ENCODE results near the gene MYCL.
A peak's percentile ranks its signal among the peaks of the same experiment; 100 is the strongest.

MYCL gene

GRCh38 chr1:39852214-39852791, 49.4 kb downstream of the MYCL start:
- DNase-seq, result no peak

- no peak for DNase-seq
Measured at GRCh38 chr1:39850606-39851216, 51.0 kb downstream of the MYCL start.

DNA sequence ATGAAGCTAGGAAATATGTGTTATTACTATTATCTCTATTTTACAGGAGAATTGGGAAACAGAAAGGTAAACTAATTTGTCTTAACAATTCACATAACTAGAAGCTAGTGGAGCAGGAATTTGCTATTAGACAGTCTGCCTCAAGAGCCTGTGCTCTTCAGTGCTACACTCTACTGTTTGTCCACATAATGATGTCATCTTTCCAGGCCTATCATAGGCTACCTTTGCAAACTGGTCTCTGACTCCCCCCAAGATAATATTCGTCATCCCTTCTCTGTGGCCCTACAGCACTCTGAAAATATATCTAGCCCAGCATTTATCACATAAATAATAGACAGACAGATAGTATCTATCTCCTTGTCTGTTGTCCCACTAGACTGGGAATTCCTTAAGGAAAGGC, 52.5 kb downstream of the MYCL start:
- DNase-seq, result no peak

DNA sequence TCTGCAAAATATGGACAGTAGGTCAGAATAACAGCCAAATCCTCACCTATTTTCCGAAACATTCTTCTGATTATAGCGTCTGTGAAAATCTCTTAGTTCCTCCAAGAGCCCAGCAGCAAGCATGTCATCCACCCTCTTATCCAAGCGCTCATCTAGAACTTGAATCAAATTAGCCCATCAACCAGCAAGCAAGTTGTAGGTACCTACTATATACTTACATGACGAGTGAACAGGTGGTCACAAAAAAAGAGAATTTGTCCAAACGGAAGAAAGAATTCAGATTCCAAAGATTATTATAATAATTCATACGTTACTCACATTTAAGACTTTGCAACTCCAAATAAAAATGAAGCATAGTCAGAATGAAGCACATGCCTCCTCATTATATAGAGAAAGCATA, 53.8 kb downstream of the MYCL start:
- no peak for DNase-seq

DNA sequence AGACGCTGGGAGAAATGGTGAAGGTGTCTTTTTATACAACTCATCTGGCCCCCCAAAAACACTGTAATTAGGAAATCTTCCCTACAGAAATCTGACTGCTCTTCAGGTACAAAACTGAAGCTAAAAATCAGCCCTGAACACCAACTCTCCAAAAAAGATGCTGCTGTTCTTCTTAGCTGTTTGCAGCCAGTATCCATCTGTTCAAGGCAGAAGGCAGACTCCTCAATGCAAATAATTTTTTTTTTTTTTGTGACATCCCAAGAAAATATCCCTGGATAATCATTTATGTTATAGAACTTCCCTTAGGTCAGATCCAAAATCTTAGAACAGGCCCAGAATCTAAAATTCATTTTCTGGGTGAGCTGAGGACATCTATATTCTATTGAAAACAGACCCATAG, 54.9 kb downstream of the MYCL start:
- DNase-seq, result no peak

DNA sequence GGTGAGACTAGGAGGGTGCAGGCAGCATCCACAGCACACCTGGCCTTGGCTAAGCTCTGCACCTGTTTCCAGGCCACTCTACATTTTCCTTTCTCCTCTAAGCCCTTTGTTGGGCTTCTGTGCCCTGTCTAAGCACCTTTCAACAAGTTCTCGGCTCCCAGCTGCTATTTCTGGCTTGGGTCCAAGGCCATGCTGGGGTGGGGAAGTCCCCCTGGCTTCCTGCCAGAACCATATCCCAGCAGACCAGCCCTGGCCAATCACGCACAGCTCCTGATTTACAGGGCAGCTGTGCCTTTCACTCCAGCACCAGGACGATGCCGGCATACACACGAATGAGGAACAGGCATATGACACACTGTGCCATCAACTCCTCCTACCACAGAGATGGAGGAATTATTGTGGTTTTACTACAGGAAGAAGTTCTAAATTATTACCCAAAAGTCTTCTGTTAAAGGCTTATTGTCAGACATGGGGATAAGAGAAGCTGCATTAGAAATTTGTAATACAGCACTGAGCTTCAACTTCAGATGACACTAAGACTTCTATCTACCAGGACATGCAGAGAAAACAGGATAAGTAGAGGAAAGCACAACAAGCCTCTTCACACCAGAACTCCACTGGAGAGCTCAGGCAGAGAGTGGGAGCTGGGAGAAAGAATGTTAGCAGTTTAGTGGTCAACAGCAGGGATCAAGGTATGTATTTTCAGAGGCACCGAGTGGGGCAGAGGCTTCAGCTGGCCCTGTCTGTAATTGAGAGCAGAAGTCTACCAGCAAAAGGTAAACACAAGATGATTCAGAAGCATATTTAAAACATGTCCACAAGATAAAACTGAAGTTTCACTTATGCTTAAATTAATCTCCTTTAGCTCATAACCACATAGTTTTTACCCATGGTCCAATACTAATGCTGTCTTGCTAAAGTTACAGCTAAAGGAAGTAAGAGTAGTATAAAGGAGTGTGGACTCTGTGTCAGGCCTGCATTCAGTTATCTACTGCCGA, 55.8 kb downstream of the MYCL start:
- DNase-seq, result peak; percentile 55 to 96

All from bone marrow (tissue), 2 donors.